ENCODE measurements around the gene EPB41L4A. TPM values are rescaled to one million over a fixed set of nuclear protein-coding genes. Genes with fewer than 3 reads are reported as not detected.

Gene EPB41L4A
- total RNA-seq, 6 experiments from 2014 or later, result 0.07 TPM; not detected in 5

DNA sequence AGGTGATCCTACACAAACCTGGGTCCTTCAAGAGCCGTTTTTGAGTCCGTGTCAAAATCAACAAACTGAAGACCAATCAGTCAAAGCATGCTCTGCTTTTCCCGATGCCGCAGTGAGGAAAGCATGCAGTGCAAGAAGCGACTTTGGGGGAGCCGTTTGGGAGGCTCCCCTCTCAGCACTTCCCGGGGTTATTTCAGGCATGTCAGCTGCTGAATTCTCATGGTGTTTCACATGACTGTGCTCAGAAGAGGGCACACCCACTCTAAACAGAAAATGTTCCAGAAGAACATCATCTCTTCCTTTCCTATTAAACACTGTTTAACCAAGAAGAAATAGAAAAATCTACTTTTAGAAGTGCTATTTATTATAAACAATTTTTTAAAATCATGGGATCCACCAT, 125.5 kb downstream of the EPB41L4A start:
- Mint-ChIP-seq H3K36me3 (ENCODE audit: low read depth) (no peaks in the 10 kb centered on the region), H3K4me1 (ENCODE audit: low read depth) (no peaks in the 10 kb centered on the region), H3K27me3 (ENCODE audit: insufficient read depth) (peaks cover 6% of the 10 kb centered on the region), H3K9me3 (peaks cover 4% of the 10 kb centered on the region; the same call in 1 of the 2 replicates), H3K4me3 (no peak overlapping the region), H3K27ac (no peak overlapping the region)
- TF ChIP-seq, protein P1, sequence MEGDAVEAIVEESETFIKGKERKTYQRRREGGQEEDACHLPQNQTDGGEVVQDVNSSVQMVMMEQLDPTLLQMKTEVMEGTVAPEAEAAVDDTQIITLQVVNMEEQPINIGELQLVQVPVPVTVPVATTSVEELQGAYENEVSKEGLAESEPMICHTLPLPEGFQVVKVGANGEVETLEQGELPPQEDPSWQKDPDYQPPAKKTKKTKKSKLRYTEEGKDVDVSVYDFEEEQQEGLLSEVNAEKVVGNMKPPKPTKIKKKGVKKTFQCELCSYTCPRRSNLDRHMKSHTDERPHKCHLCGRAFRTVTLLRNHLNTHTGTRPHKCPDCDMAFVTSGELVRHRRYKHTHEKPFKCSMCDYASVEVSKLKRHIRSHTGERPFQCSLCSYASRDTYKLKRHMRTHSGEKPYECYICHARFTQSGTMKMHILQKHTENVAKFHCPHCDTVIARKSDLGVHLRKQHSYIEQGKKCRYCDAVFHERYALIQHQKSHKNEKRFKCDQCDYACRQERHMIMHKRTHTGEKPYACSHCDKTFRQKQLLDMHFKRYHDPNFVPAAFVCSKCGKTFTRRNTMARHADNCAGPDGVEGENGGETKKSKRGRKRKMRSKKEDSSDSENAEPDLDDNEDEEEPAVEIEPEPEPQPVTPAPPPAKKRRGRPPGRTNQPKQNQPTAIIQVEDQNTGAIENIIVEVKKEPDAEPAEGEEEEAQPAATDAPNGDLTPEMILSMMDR (IDR thresholded peaks at IDR 0.05), result no peak
- DNase-seq, result no peak

DNA sequence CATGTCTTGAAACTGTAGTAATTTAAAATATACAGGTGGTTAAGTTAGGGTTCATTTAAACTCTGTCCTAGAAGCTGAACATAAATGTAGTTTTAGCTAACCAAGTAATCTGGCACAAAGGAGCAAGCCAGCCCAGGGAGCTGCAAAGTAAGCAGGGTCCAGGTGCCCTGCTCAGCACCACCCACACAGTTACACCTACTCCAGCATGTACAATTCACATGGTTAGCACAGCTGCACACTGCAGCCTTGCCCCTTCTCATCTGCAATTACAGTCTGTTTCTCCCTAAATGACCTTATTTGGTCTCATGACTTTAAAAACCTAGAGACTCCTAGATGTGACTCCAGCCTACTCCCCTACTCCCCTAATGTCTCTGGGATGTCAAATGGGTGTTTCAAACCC, 128.4 kb downstream of the EPB41L4A start:
- TF ChIP-seq, protein P1 (IDR thresholded peaks at IDR 0.05), result no peak
- Mint-ChIP-seq H3K4me3 (no peak overlapping the region), H3K9me3 (no peaks in the 10 kb centered on the region), H3K4me1 (ENCODE audit: low read depth) (no peaks in the 10 kb centered on the region), H3K27ac (no peak overlapping the region), H3K36me3 (ENCODE audit: low read depth) (no peaks in the 10 kb centered on the region), H3K27me3 (ENCODE audit: insufficient read depth) (peaks cover 3% of the 10 kb centered on the region; the same call in 1 of the 2 replicates)
- no peak for DNase-seq

DNA sequence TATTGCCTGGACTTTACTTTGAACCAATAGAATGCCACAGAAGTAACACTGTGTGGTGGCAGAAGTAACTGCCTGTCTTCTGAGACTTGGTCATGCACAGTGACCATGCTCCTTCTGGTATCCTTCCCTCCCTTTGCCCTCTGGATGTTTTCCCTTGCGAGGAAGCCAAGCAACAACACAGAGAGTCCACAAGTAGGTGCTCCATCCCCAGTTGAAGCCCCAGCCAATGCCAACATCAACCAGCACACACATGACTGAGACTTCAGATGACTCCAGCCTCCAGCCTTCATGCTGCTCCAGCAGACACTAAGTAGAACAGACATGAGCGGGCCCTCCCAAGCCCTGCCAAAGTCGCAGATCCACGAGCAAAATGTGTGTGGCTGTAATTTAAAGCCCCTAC, 129.6 kb downstream of the EPB41L4A start:
- Mint-ChIP-seq H3K4me1 (ENCODE audit: low read depth) (no peaks in the 10 kb centered on the region), H3K4me3 (no peak overlapping the region), H3K36me3 (ENCODE audit: low read depth) (no peaks in the 10 kb centered on the region), H3K27me3 (ENCODE audit: insufficient read depth) (peaks cover 3% of the 10 kb centered on the region; the same call in 1 of the 2 replicates), H3K27ac (no peak overlapping the region), H3K9me3 (no peaks in the 10 kb centered on the region)
- no peak for DNase-seq
- TF ChIP-seq, protein P1 (IDR thresholded peaks at IDR 0.05), result no peak

DNA sequence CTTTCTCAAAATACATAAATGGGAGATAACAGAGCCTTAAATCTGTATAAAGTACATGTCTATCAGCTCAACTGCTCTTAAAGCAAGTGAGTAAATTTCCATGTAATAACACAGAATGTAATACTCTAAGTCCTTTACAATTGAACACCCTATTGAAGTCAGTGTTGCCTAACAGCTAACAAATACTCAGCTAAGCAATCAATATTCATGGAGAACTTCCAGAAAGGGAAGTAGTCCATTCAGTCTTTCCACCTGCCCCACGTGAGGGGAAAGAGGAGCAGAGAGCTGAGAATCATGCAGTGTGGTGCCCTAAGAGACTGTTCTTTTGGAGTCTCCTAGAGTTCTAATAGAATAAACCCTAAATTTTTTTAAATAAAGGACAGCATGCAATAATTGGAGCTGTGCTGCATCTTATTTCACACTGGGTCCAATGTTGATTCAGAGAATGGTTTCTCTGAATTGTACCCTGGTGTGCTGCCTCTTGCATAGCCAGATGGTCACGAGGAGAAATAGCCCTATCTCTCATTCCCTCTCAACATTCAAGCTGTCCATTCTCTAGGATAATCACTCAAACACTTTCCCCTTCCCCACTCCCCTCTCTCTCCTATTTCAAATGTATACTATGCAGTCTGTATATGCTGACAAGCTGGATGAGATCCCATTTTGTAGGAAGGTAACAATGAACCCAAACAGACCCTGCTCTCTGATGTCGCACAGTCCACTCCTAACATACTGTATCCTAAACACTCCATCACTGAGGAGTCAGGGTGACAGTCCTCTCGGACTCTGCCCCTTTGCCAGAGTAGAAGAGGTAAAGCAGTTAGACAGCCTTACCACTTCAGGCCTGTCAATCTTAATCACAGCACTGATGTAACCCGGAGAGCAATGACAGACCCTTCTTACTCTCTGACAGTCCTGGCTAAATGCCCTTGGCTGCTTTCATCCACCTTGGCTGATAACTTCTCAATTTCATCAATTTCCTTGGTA, 134.8 kb downstream of the EPB41L4A start:
- H3K4me1 Mint-ChIP-seq (ENCODE audit: low read depth), result no peaks in the 10 kb centered on the region
- H3K36me3 Mint-ChIP-seq (ENCODE audit: low read depth), result no peaks in the 10 kb centered on the region
- H3K27me3 Mint-ChIP-seq (ENCODE audit: insufficient read depth), result no peaks in the 10 kb centered on the region
- H3K4me3 Mint-ChIP-seq, result no peak overlapping the region
- H3K9me3 Mint-ChIP-seq, result no peaks in the 10 kb centered on the region
- no peak overlapping the region for H3K27ac Mint-ChIP-seq
- TF ChIP-seq, protein P1 (IDR thresholded peaks at IDR 0.05), result no peak
- DNase-seq, result no peak

DNA sequence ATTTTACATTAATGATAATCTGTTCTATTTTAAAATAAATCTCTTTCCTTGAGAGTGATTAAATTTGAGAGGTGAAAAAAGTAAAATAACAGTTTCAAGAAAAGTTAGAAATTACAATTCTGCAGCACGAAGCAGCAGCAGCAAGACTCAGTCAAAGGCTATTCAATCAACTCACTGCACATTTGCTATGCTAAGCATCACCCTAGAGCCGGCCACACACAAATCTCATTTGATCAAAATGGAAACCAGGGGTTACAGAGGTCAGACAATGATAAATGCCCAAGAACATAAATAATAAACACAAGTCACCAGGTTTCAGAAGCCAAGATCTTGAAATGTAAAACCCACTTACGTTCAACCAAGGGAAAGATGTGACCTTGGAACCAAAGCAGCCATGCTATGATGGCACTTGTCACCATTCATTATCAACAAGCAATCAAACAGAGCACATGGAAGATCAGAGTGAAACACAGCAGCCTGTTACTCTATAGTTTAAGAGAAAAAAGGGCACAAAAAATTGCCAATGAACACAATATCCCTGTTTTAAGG, 136.0 kb downstream of the EPB41L4A start:
- no peak overlapping the region for H3K4me3 Mint-ChIP-seq
- no peaks in the 10 kb centered on the region for H3K9me3 Mint-ChIP-seq
- H3K4me1 Mint-ChIP-seq (ENCODE audit: low read depth), result no peaks in the 10 kb centered on the region
- TF ChIP-seq, protein P1 (IDR thresholded peaks at IDR 0.05), result no peak
- DNase-seq, result no peak
- no peaks in the 10 kb centered on the region for H3K27me3 Mint-ChIP-seq (ENCODE audit: insufficient read depth)
- H3K36me3 Mint-ChIP-seq (ENCODE audit: low read depth), result no peaks in the 10 kb centered on the region
- no peak overlapping the region for H3K27ac Mint-ChIP-seq

Measured in HFFc6 (cell line).